Measurements from ENCODE around the gene SND1.
A peak's percentile ranks its signal among the peaks of the same experiment; 100 is the strongest.

SND1 gene

DNA sequence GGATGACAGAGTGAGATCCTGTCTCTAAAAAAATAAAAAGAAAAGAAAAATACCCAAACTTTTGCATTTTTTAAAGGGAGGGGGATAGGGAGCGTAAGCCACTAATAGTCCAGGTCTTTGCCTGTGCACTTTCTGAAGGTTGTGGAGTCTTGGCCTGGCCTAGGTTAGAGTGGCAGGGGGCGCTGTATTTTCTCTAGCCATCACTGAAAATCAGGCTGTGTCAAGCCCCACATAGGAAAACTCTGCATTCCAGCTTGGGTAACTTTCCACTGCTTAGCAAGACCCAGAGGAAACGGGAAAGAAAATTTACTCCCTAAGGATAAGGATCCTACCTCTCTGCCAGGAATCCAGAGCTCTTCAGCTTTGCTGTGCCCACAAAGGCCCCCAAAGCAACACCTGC is 23.5 kb upstream of the SND1 start:
- Histone ChIP-seq H3F3A (ENCODE audit: insufficient read depth, low read length) (no peaks in the 10 kb centered on the region), H3K27me3 (replicated peaks; ENCODE audit: insufficient read depth, low read length) (no peaks in the 10 kb centered on the region), H3K4me2 (ENCODE audit: low read depth, low read length) (no peak overlapping the region), H3K27ac (ENCODE audit: low read length) (no peak overlapping the region), H3K9me3 (replicated peaks; ENCODE audit: insufficient read depth, low read length) (no peaks in the 10 kb centered on the region), H2AFZ (ENCODE audit: low read length) (no peak overlapping the region), H3K79me2 (ENCODE audit: low read length) (no peaks in the 10 kb centered on the region), H3K36me3 (replicated peaks; ENCODE audit: insufficient read depth, low read length) (no peaks in the 10 kb centered on the region), H3K4me3 (ENCODE audit: low read length) (no peak overlapping the region), H4K20me1 (ENCODE audit: insufficient read depth, low read length) (no peaks in the 10 kb centered on the region), H3K9me2 (replicated peaks; ENCODE audit: insufficient read depth, low read length) (no peaks in the 10 kb centered on the region), H3K9ac (ENCODE audit: low read length) (no peak overlapping the region), H3K4me1 (ENCODE audit: low read length) (no peaks in the 10 kb centered on the region)
- no peak for TF ChIP-seq EZH2 (optimal IDR thresholded peaks at IDR 0.05; ENCODE audit: low read depth, low read length)
- TF ChIP-seq, protein P1, sequence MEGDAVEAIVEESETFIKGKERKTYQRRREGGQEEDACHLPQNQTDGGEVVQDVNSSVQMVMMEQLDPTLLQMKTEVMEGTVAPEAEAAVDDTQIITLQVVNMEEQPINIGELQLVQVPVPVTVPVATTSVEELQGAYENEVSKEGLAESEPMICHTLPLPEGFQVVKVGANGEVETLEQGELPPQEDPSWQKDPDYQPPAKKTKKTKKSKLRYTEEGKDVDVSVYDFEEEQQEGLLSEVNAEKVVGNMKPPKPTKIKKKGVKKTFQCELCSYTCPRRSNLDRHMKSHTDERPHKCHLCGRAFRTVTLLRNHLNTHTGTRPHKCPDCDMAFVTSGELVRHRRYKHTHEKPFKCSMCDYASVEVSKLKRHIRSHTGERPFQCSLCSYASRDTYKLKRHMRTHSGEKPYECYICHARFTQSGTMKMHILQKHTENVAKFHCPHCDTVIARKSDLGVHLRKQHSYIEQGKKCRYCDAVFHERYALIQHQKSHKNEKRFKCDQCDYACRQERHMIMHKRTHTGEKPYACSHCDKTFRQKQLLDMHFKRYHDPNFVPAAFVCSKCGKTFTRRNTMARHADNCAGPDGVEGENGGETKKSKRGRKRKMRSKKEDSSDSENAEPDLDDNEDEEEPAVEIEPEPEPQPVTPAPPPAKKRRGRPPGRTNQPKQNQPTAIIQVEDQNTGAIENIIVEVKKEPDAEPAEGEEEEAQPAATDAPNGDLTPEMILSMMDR (IDR thresholded peaks at IDR 0.05; ENCODE audit: low read length): peak; percentile 10; the same call in 1 of the 2 replicates
- no peak for DNase-seq

DNA sequence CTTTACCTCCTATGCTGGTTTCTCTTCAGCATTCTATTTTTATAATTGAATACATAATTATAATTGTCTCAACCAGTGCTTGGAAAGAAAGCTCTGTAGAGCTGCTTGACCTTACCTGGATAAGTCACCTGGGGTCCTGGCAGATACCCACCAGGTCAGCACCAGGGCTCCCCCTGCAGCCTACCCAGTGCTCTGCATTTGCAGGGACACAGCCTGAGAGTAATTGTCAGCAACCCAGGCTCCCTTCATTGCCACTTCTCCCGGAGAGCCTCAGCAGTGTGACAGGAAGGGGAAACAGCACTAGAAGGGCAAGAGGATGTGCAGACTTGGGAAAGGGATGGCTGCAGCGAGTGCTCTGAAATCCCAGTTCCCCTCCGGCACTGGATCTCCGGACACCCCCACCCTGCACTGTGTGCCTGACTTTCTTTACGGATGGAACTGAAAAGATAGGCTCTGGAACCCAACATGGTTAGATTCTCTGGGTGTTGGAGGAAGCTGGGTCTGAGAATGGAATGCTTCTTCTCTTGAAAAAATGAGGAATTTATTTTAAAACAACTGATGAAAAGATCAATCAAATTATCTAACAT is 22.6 kb upstream of the SND1 start:
- no peak overlapping the region for H3K4me3 ChIP-seq (ENCODE audit: low read length)

DNA sequence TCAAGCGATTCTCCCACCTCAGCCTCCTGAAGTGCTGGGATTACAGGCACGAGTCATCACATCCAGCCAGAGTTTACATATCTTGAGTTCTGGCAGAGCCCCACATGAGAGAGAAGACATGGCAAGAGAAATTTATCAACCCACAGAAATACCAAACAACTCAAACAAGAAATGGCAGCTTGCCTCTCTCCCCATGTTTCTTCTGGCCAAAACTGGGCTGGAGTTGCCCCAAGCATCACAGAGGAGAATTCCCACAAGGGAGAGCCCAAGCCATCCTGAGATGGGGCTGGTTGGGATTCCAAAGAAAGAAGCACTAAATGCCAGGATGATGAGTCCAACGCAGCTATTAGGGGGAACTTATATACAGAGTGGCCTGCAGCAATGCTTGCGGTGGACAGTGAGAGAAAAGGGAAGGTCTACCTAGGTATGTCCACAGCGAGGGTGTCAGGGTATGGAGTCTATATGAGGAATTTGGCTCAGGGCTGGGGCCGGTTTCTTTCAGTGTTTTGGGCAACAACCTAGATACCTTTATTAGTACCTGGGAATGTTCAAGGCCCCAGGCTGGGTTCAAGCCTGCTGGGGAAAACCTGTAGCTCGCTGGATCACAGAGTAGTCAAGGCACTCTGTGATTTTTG is 19.6 kb upstream of the SND1 start:
- Histone ChIP-seq H3K4me1 (ENCODE audit: low read length) (no peaks in the 10 kb centered on the region), H4K20me1 (ENCODE audit: insufficient read depth, low read length) (no peaks in the 10 kb centered on the region), H3K9me3 (replicated peaks; ENCODE audit: insufficient read depth, low read length) (no peaks in the 10 kb centered on the region), H3K27me3 (replicated peaks; ENCODE audit: insufficient read depth, low read length) (no peaks in the 10 kb centered on the region), H3K9me2 (replicated peaks; ENCODE audit: insufficient read depth, low read length) (no peaks in the 10 kb centered on the region), H3K36me3 (replicated peaks; ENCODE audit: insufficient read depth, low read length) (no peaks in the 10 kb centered on the region), H3K9ac (ENCODE audit: low read length) (no peak overlapping the region), H3F3A (ENCODE audit: insufficient read depth, low read length) (no peaks in the 10 kb centered on the region), H3K4me3 (ENCODE audit: low read length) (no peak overlapping the region), H3K79me2 (ENCODE audit: low read length) (no peaks in the 10 kb centered on the region), H3K27ac (ENCODE audit: low read length) (no peak overlapping the region), H2AFZ (ENCODE audit: low read length) (no peak overlapping the region), H3K4me2 (ENCODE audit: low read depth, low read length) (no peak overlapping the region)
- TF ChIP-seq EZH2 (optimal IDR thresholded peaks at IDR 0.05; ENCODE audit: low read depth, low read length) (no peak), EZH2phosphoT487 (IDR thresholded peaks at IDR 0.05; ENCODE audit: low read length) (no peak)
- TF ChIP-seq, protein P1 (IDR thresholded peaks at IDR 0.05; ENCODE audit: low read length): no peak
- no peak for DNase-seq

More for the DNA sequence above, 22.6 kb upstream of the SND1 start:
- Histone ChIP-seq H2AFZ (ENCODE audit: low read length) (no peak overlapping the region), H3K9me2 (replicated peaks; ENCODE audit: insufficient read depth, low read length) (no peaks in the 10 kb centered on the region), H3K9me3 (replicated peaks; ENCODE audit: insufficient read depth, low read length) (no peaks in the 10 kb centered on the region), H3K4me2 (ENCODE audit: low read depth, low read length) (no peak overlapping the region), H3F3A (ENCODE audit: insufficient read depth, low read length) (no peaks in the 10 kb centered on the region), H3K9ac (ENCODE audit: low read length) (no peak overlapping the region), H3K27ac (ENCODE audit: low read length) (no peak overlapping the region), H3K36me3 (replicated peaks; ENCODE audit: insufficient read depth, low read length) (no peaks in the 10 kb centered on the region), H4K20me1 (ENCODE audit: insufficient read depth, low read length) (no peaks in the 10 kb centered on the region), H3K27me3 (replicated peaks; ENCODE audit: insufficient read depth, low read length) (no peaks in the 10 kb centered on the region), H3K79me2 (ENCODE audit: low read length) (no peaks in the 10 kb centered on the region), H3K4me1 (ENCODE audit: low read length) (no peaks in the 10 kb centered on the region)
- TF ChIP-seq EZH2phosphoT487 (IDR thresholded peaks at IDR 0.05; ENCODE audit: low read length) (no peak), EZH2 (optimal IDR thresholded peaks at IDR 0.05; ENCODE audit: low read depth, low read length) (no peak)
- TF ChIP-seq, protein P1 (IDR thresholded peaks at IDR 0.05; ENCODE audit: low read length): peak; percentile 55
- DNase-seq: peak; percentile 38

Data from MM.1S (cell line).